CD4-positive, alpha-beta T cell treated with Interferon alpha-2 for 1 hour (primary cell): ENCODE results near the gene SH3BGR.
"Not testable (repeated sequence)": the region's sequence is repeated elsewhere in the genome, so short reads cannot be mapped to it uniquely, and the experiment has no call there.

ENCODE experiments used
- DNase-seq, 2 donors: peaks; one replicate each; pipeline ENCODE4 v3.0.0-alpha.2; 2020 to 2022

SH3BGR gene

DNA sequence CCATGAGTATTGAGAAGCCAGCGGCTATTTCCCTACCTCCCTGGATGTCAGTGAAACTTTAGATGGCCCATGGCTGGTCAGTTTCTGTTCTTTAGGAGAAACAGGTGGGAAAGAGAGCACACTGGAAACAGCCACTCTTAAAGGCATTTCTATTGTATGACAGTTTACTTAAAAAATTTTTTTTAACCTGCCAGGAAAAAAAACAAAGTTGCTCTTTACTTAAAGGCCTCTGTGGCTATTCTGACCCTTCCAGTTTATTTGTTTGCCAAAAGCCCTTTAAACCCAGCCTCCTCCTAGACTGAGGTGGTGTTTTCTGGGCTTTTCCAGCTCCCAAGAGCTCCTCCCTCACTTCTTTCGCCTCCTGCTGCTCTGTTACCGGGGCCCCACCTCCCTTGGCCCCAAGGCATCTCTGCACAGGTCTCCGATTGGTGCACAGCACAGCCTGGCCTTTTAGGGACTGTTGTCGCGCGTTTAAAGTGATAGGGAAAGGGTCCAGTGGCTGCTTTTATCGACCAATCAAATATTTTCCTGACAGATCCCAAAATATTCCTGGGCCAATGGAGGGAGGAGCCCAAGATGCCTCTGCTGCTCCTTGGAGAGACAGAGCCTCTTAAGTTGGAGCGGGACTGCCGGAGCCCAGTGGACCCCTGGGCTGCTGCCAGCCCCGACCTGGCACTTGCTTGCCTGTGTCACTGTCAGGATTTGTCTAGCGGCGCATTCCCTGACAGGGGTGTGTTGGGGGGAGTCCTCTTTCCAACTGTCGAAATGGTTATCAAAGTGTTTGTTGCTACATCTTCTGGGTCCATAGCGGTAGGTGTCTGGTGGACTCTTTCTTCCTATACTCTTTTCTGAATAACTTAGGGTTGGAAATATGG, at the start of gene SH3BGR:
Gene SH3BGR (plus strand): TSS at position 639 of the 875 bp plus-strand sequence. CDS start 127 bp downstream, at position 766.
- DNase-seq: no peak

DNA sequence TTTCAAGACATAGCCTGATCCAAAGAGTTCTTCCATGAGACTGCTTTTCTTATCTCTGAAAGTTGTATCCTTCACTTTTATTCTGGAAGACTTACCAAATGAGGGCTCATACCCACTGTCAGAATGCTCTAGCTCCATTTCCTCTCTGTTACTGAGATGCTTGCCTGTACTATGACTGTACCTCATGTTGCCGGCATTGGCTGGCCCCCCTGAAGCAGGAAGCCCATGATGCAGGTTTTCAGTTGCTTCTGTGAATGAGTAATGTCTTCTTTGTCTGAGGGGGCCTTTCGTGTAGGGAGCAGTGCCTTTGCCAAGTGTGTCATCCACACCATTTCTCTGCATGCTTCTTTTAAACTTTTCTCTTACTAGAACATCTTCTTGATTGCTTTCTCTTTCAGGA, 45.7 kb upstream of the SH3BGR start:
- DNase-seq: no peak

DNA sequence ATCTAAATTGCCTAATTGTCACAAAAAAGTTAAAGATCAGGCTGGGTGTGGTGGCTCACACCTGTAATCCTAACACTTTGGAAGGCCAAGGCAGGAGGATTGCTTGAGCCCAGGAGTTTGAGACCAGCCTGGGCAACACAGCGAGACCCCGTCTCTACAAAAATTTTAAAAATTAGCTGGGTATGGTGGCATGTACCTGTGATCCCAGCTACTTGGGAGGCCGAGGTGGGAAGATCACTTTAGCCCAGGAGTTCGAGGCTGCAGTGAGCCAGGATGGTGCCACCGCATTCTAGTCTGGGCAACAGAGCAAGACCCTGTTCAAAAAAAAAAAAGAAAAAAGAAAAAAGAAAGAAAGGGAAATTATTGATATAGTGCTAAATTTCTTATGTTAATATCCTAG, 32.6 kb upstream of the SH3BGR start:
- not testable (repeated sequence) for DNase-seq

DNA sequence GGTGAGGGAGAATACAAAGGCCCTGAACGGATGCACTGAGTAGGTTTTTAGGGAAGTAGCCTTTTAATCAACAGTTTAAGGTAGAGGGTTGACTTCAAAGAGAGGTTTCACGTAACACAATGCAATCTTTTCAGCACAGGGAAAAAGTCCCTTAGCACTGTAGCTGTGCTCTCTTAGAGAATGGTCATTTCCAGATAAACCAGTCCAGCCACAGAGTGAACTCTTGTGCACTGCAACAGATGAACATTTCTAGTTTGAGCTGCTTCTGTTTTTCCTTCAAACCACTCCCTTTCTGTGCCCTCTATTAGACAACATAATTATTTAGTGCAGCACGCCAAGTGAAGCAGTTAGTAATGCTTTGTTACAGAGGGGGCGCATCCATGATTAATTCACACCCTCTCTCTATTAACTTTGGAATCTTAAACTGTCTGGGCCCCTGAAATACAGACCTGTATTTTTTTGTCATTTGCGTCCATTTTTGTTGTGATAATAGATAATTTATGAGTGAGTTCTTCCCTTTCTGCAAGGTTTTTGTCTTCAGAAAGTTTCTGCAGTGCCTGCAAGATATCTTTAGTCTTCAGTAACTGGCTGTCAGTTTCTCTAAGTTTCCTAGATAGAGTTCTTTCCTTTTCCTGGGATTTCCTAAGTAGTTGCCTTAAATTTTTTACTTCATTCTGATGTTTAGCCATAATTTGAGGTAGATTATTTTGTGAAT, 29.1 kb upstream of the SH3BGR start:
- DNase-seq: no peak

DNA sequence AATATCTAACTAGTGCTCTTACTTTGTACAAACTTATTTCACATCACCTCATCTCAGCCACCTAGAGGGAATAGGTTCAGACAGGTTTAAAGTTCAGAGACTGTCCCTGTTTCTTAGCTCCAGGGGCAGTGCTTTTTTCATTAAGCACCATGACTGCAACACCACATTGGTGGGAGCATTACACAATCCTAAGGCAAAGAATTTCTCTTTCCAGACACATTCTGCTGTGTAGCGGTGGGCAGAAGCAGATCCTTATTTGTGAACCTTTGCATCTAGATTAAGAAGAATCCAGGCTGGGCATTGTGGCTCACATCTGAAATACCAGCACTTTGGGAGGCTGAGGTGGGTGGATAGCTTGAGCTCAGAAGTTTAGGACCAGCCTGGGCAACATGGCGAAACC, 22.3 kb upstream of the SH3BGR start:
- DNase-seq: no peak

DNA sequence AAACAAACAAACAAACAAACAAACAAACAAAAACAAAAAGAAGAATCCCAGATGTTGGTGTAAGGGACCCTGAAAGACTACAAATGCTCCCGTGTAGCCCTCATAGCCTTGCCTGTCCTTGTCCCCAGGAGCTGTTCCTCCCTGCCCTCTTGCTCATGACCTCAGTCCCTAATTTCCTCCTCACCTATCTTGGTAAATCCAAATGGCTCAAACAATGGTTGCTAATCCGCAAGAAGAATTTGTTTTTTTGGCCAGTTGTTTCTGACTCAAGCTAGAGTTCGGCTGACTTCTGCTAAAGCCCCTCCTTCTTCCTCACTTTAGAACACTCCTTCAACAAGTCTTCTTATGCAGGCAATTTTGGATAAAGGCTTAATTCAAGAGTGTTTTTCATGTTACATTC, 21.8 kb upstream of the SH3BGR start:
- no peak for DNase-seq

DNA sequence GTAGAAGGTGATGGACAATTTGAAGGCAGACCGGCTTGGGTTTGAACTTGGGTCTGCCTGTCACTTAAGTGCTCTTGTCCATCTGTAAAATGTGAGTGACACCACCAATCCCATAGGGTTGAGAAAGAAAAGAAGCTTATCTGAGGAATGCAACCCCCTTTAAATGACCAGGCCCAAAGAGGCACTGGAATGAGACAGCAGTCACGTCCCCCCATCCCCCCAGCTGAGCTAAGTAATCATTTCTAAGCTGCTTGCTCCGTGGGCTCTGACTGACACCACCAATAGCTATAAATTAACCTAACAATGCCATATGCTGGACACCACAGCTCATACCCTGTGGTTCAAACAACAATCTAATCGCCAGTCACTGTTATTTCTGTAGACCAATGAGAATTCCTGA, 21.3 kb upstream of the SH3BGR start:
- no peak for DNase-seq

DNA sequence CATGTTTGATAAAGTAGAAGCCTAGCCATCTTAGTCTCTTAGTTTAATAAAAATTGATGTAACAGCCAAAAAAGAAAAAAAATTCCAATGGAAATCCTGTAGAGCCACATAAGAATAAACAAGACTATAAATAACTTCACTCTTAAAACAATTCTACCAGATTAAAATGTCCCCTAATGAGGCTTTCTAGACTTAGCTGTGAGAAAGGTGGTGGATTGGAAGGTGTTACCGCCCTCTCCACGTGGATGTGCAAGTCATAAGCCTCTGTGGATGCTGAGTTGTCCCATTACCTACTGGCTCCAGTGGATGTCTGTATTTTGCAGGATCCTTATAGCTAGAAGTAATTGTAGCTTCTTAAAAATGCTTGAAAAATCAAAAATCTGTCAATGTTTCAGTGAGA, 20.8 kb upstream of the SH3BGR start:
- DNase-seq: no peak

DNA sequence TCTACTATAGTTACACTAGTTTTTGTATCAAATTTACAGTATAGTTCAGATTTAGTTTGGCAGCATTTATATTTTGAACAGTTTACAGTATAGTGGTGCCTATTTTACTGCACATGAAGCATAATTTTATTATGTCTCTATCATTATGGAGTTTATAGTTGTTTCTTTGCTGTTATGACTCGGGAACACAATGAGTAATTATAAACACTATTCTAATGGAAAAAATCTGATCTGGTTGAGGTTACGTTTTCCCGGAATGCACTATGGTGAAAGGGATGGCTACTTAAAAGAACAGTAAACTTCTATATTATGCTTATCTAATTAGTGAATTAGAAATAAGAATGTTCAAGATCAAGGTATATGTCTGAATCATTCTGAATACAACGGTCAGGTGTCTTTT, 16.8 kb upstream of the SH3BGR start:
- DNase-seq: no peak

DNA sequence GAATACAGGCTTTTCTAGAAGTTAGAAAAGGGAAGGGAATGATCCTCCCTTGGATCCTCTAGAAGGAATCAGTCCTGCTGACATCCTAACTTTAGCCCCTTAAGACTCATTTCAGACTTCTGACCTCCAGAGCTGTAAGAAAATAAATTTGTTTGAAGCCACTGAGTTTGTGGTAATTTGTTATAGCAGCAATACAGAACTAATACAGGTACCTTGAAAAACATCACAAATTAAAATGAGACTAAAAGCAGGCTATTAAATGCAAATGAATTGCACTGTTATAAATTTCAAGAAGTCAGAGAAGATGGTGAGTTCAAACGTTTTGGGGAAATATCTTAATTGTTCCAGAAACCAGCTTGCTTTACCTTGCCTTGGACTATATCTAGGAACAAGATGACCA, 12.5 kb upstream of the SH3BGR start:
- DNase-seq: no peak

DNA sequence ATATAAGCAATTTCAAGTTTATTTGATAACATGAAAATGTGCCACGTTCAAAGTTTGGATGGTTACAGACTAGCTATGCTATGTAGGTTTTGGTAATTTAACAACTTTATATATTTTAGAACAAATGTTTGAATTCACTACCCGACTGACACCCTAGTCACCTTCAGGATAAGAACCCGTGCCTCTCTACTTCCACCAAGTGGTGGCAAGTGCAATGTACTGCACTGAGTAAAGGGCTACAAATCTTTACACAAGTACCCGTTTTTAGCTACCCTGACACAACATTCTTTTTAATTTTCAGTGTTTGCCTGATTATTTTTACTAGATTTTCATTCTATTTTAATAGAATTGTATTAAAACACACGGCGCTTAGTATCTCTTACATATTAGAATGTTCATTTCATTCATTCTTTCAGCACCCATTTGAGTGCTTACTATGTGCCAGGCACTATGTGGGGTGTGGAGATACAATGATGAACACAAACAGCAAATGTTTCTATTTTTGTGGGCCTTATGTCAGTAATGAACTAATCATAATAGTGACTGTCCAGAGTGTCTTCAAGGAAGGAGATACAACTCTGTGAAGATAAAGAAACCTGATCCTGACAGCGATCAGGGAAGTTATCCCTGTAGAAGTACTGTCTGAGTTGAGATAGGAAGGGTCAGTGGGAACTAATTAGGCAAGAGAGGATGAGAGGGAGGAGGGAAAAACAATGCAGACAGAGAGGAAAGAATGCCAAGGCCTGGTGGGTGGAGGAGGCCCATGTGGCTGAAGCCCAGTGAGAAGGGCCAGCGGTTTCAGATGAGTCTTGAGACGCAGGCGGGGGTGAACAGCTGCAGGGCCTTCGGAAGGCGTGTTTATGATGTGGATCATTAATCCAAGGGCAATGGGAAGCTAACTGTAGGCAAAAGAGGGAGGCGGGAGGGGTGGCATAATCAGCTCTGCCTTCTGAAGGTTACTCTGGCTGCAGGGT, 10.0 kb upstream of the SH3BGR start:
- peak; percentile 39 to 57 for DNase-seq

DNA sequence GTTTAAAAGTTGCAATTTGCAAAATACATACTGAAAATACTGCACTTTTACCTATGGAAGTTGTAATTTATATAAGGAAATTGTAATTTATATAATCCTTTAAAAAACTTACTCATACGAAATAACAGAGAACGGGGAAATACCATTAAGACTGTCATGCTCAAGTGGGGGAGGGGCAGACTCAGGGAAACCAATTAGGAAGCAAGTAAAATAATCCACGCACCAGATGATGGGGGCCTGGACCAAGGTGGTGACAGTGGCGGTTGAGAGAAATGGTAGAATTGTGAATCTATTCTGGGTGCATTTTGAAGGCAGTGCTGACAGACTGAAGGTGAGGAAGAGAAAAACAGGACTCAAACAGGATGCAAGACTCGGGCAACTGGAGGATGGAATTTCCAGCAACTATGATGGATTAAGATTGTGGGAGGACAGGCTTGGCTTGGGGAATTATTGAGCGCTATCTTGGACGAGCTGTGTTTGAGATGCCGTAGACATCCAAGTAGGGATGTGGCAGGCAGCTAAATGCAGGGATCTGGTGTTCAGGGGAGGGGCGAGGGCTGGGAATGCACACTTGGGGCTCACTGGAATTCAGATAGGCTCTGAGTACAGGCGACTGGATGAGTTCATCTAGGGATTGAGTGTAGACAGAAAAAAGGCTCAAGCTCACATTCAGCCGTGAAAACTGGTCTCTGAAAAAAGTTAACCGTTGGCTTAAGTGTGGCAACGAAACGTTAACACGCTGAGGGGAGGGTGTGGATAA, 7.2 kb upstream of the SH3BGR start:
- no peak for DNase-seq

DNA sequence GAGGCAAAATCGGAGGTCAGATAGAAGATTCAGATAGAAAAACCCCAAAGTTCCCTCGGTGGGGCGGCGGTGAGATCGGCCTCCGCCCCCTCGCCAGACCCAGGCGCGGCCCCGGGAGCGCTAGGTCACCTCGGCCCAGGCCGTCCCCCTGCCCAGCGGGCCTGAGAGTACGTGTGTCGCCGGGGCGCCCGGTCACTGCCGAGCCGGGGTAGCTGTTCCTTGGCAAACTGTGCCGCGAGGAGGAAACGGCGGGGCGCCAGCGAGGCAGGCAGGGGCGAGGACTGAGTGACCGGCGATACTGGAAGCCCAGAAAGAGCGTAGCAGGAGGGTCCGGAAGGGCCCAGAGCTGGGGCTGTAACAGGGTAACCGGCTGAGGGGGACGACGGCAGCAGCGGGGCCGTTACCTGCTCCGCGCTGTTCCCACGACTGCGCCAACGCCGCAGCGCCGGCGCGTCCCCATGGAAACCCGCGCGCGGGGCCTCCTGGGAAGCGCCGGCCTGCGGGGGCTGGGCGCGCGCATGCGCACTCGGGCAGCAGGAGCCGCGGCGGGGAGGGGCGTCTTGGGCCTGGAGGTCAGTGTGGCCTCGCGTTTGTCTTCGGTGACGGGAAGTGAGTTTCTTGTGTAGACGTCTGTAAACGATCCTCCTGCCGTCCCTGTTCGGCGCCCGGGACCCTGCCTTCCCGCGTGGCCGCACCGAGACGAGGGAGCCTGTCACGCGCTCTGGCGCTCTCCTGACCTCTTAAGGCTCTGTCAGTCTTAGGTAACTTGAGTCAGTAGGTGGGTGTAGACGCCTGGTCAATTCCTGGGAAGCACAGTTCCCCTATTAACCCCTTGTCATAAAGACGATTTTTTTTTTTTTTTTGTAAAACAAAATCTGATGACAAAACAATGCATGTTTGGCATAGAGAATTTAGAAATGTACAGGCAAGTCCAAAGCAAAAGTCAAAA, 6.2 kb upstream of the SH3BGR start, which contains the start of gene LCA5L:
Gene LCA5L (minus strand): TSS at position 458 of the 949 bp plus-strand sequence. CDS start 17,285 bp downstream, outside the sequence.
- DNase-seq: peak; percentile 91 to 94

DNA sequence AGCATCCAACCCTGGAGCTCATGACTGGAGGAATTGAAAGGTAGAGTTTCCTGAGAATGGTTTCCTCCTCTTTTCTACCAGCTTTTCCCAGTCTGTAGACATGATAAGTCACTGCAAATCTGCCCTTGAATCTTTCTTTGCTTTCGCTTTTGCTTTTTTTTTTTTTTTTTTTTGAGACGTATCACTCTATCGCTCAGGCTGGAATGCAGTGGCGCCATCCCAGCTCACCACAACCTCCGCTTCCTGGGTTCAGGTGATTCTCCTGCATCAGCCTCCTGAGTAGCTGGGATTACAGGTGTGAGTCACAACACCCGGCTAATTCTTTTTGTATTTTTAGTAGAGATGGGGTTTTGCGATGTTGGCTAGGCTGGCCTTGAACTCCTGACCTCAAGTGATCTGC, 4.5 kb upstream of the SH3BGR start:
- no peak for DNase-seq

DNA sequence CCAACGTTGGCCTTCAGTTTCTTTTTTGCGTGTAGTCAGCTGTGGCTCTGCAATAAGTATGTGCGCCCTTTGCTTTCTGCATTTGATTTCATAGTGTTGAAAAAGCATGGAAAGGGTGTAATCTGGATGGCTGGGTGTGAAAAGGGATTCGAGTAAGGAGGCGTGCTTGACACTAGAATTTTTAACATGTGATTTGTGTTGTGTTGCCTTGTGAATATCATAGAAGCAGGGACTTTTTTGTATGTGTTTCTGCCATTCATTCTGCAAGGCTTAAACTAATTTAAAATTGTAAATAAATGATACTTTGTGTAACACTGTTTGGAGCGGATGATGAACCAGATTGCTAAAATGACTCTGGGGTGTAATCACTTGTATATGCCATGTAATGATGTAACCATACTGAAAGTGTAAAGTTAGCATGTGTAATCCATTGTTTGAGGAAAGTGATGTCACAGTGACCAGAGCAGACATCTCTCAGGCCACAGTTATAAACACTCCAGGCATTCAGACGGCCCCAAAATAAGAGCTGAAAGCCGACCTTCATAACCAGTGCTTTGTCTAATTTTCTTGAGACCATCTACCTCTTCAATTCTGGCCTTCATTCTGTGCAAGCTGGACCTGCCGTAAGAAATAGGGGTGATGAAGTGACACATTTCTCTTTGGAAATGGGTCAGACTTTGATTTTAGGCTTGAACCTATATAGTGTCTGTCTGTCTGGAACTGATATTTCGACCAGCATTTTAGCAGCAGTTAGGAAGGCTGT, 618 bp downstream of the SH3BGR start:
- no peak for DNase-seq

DNA sequence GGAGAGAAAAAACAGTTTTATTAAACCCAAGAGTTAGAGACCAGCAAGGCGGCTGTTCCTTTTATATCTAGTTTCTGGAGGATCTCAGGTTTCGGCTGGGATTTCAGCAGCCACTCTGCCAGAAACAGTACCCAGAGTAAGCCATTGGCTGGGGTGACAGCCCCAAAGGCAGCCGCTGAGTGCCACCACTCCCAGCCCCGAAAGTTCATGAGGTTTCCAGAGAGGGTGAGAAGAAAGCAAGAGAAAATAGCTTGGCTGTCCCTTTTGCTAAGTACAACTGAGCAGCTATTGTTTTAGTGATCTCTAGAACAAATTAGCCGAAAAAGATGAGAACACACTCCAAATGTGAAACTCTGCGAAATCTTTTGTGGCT, 1.2 kb downstream of the SH3BGR start:
- DNase-seq: no peak

DNA sequence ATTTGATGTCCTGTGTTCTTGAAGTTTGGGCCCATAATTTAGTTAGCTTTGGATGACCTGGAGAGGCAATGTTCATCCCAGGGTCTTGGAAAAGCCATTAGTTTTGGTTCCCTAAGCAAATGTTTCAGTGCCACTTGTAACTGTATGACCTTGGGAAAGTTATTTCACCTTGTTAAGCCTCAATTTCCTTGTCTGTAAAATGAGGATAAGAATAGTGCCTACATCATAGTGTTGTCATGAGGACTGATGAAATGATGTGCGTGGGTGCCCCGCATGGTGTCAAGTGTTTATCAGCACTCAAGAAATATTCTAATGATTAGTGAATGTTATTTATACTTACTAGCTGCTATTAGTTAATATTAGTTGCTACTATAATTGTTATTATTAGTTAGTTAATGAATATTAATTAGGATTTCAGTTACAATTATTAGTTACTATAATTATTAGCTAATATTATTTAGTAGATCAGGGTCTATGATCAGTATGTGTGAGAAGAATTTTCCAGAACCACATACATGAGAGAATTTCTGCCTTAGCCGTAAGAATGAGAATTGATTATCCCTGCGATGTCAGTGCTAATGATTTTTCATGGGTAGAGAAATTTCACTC, 1.9 kb downstream of the SH3BGR start:
- no peak for DNase-seq

DNA sequence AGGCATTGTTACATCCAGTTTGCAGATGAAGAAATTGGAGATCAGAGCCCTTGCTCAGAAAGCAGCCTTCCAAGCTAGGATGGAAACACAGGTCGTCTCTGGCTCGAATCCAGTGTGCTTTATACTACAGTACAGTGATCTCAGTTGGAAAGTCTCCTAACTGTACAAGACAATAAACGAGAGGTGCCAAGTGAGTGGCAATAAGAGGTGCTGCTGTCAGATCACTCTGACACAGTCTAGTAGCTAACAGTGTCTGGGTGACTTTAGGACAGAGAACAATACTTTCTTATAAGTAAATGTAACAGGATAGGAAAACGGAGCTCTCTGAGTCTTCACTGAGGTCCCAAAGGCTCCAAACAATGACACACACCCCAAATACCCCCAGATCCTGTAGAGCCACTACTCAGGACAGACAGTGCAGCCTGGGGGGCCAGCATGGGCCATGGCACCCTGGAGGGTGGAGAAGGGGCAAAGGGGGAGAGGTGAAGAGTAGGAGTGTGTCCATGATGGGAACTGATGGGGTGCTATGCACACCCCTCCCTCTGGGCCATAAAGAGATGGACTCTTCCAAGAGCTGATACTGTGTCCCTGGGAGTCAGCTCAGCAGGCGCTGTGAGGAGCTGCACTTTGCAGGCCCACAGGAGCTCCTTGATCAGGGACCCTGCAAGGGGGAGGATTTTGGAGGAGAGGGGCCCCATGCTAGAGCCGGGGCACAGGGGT, 3.3 kb downstream of the SH3BGR start:
- no peak for DNase-seq

DNA sequence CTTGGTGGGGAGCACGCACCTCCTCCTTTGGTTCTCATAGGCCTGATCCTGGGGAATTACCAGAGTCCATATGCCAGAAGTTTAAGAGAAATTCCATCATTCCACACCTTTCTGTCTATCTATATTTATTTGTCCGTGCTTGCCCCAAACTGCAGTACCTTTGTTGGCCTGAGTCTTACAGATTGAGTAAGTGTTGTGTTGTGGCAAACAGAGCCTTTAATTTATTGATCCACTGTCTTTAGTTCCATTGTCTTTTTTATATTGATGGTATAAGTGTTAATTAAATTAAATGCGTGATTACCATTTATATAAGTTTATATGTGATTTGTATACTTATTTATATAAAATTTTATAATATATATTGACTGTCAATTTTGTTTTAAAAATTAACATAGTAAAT, 4.9 kb downstream of the SH3BGR start:
- no peak for DNase-seq
